ELR (cell line): ENCODE data around the gene GIT2.
"Not testable (repeated sequence)": the region's sequence is repeated elsewhere in the genome, so short reads cannot be mapped to it uniquely, and the experiment has no call there.

ENCODE experiments used
- DNase-seq: peaks from one replicate; pipeline ENCODE4 v3.0.0-alpha.2; 2015; ENCODE audit warnings: low read depth

Gene GIT2

GRCh38 chr12:109946505-109946904 lies 49.7 kb downstream of the GIT2 start:
- no peak for DNase-seq

- peak; percentile 67 for DNase-seq
Measured at GRCh38 chr12:109944561-109945359, 51.4 kb downstream of the GIT2 start.

- peak; percentile 36 for DNase-seq
Measured at GRCh38 chr12:109943811-109944210, 52.4 kb downstream of the GIT2 start.

- DNase-seq = no peak
Measured at GRCh38 chr12:109940339-109940923, 55.7 kb downstream of the GIT2 start.

GRCh38 chr12:109939504-109939903 lies 56.7 kb downstream of the GIT2 start:
- DNase-seq = no peak

- no peak for DNase-seq
Measured at GRCh38 chr12:109938947-109939346, 57.2 kb downstream of the GIT2 start.

- DNase-seq = no peak
Measured at GRCh38 chr12:109937371-109937770, 58.8 kb downstream of the GIT2 start.

- peak; percentile 49 for DNase-seq
Measured at GRCh38 chr12:109934026-109934425, 62.1 kb downstream of the GIT2 start.

- no peak for DNase-seq
Measured at GRCh38 chr12:109932878-109933503, 63.2 kb downstream of the GIT2 start.

- no peak for DNase-seq
Measured at GRCh38 chr12:109931143-109931542, 65.0 kb downstream of the GIT2 start.

GRCh38 chr12:109930028-109930800 lies 66.0 kb downstream of the GIT2 start:
- no peak for DNase-seq

- DNase-seq = not testable (repeated sequence)
Measured at GRCh38 chr12:109929326-109929725, 66.8 kb downstream of the GIT2 start.

- DNase-seq = no peak
Measured at GRCh38 chr12:109928058-109928656, 68.0 kb downstream of the GIT2 start.

GRCh38 chr12:109927622-109928021 lies 68.5 kb downstream of the GIT2 start:
- DNase-seq = peak; percentile 74

GRCh38 chr12:109926488-109927210 lies 69.5 kb downstream of the GIT2 start:
- DNase-seq = no peak

GRCh38 chr12:109926016-109926415 lies 70.2 kb downstream of the GIT2 start:
- DNase-seq = no peak

- no peak for DNase-seq
Measured at GRCh38 chr12:109925185-109925840, 70.9 kb downstream of the GIT2 start.

- no peak for DNase-seq
Measured at GRCh38 chr12:109923481-109924245, 72.5 kb downstream of the GIT2 start.

GRCh38 chr12:109923038-109923437 lies 73.1 kb downstream of the GIT2 start:
- DNase-seq = no peak

- DNase-seq = no peak
Measured at GRCh38 chr12:109921982-109922381, 74.2 kb downstream of the GIT2 start.
